22Rv1 (cell line): ENCODE measurements around the gene SIK2.

Source experiments
- CTCF ChIP-seq: fragments of 450-650 bp; IDR thresholded peaks from 2 replicates; pipeline ENCODE4 v1.5.1; 2017; ENCODE audit warnings: mild to moderate bottlenecking
- ZFX ChIP-seq: fragments of 450-650 bp; IDR thresholded peaks from 2 replicates; pipeline ENCODE4 v1.6.1; 2017; ENCODE audit warnings: antibody characterized with exemption, borderline replicate concordance

- TF ChIP-seq CTCF (no peak), ZFX (no peak)
Measured at GRCh38 chr11:111581341-111581740, 20.9 kb upstream of the SIK2 start.
